OCI-LY1 (cell line): ENCODE results near the gene FOXB1.

Source experiments
- H2AFZ ChIP-seq: fragments of 200-600 bp; sonication (generic), shearing (Covaris generic); 2 replicates; pipeline ENCODE4 v1.6.0; 2014; ENCODE audit warnings: antibody characterized with exemption, mild to moderate bottlenecking, low read length
- H3F3A ChIP-seq: fragments of 200-600 bp; sonication (generic), shearing (Covaris generic); 2 replicates; pipeline ENCODE4 v1.6.0; 2014; ENCODE audit warnings: mild to moderate bottlenecking, antibody characterized with exemption, low read length, moderate library complexity; ENCODE audit not compliant: insufficient read depth
- H3K27ac ChIP-seq: fragments of 200-600 bp; sonication (generic); 2 replicates; pipeline ENCODE4 v1.5.1; 2014; ENCODE audit warnings: low read length, mixed run types, mild to moderate bottlenecking, low read depth; ENCODE audit not compliant: poor library complexity, severe bottlenecking
- H3K27me3 ChIP-seq: fragments of 200-600 bp; sonication (generic); 2 replicates; pipeline ENCODE4 v1.6.0; 2014; ENCODE audit warnings: antibody characterized with exemption, mild to moderate bottlenecking, low read length, moderate library complexity; ENCODE audit not compliant: insufficient read depth
- H3K36me3 ChIP-seq: fragments of 200-600 bp; sonication (generic); 2 replicates; pipeline ENCODE4 v1.6.1; 2014; ENCODE audit warnings: mild to moderate bottlenecking, antibody characterized with exemption, low read length, moderate library complexity, mixed read lengths; ENCODE audit not compliant: insufficient read depth
- H3K4me1 ChIP-seq: fragments of 200-600 bp; sonication (generic); 2 replicates; pipeline ENCODE4 v1.5.1; 2014; ENCODE audit warnings: mild to moderate bottlenecking, low read length, moderate library complexity; ENCODE audit not compliant: insufficient read depth, severe bottlenecking
- H3K4me2 ChIP-seq: fragments of 200-600 bp; sonication (generic), shearing (Covaris generic); 2 replicates; pipeline ENCODE4 v1.6.1; 2014; ENCODE audit warnings: low read length
- H3K4me3 ChIP-seq: fragments of 200-600 bp; sonication (generic); 2 replicates; pipeline ENCODE4 v1.5.1; 2014; ENCODE audit warnings: low read length, low read depth, mild to moderate bottlenecking, mixed read lengths; ENCODE audit not compliant: poor library complexity, severe bottlenecking
- H3K79me2 ChIP-seq: fragments of 200-600 bp; shearing (Covaris generic); 2 replicates; pipeline ENCODE4 v1.6.1; 2016; ENCODE audit warnings: mixed run types, low read length, mixed read lengths; ENCODE audit not compliant: insufficient read depth
- H3K9ac ChIP-seq: fragments of 200-600 bp; sonication (generic), shearing (Covaris generic); 2 replicates; pipeline ENCODE4 v1.6.1; 2014; ENCODE audit warnings: mild to moderate bottlenecking, low read length, mixed read lengths
- H3K9me2 ChIP-seq: fragments of 200-600 bp; sonication (generic), shearing (Covaris generic); 2 replicates; pipeline ENCODE4 v1.6.1; 2014; ENCODE audit warnings: low read depth, mild to moderate bottlenecking, low read length, mixed read lengths
- H3K9me3 ChIP-seq: fragments of 200-600 bp; shearing (Covaris generic); 2 replicates; pipeline ENCODE4 v1.6.1; 2014; ENCODE audit warnings: low read length, mixed read lengths
- H4K20me1 ChIP-seq: fragments of 200-600 bp; sonication (generic), shearing (Covaris generic); 2 replicates; pipeline ENCODE4 v1.6.0; 2016; ENCODE audit warnings: mild to moderate bottlenecking, low read length; ENCODE audit not compliant: insufficient read depth
- CTCF ChIP-seq: fragments of 200-600 bp; sonication (generic), shearing (Covaris generic); IDR thresholded peaks from 2 replicates; pipeline ENCODE4 v1.5.1; 2017; ENCODE audit warnings: mild to moderate bottlenecking, antibody characterized with exemption, low read length, moderate library complexity, mixed read lengths
- EZH2 ChIP-seq: fragments of 200-600 bp; sonication (generic), shearing (Covaris generic); IDR thresholded peaks from 2 replicates; pipeline ENCODE4 v1.8.0; 2017; ENCODE audit warnings: borderline replicate concordance, mixed run types, mild to moderate bottlenecking, antibody characterized with exemption, low read length, moderate library complexity, mixed read lengths

The FOXB1 gene

GRCh38 chr15:60047701-60048100 lies 43.6 kb downstream of the FOXB1 start:
- no peak overlapping the region for H3K4me2 ChIP-seq

GRCh38 chr15:60049948-60050347 lies 45.8 kb downstream of the FOXB1 start:
- Histone ChIP-seq H3K36me3 (no peaks in the 10 kb centered on the region), H3K9me2 (no peaks in the 10 kb centered on the region), H3K27ac (no peak overlapping the region), H2AFZ (no peak overlapping the region), H3K4me3 (no peak overlapping the region), H3K79me2 (no peaks in the 10 kb centered on the region), H4K20me1 (no peaks in the 10 kb centered on the region), H3F3A (no peaks in the 10 kb centered on the region), H3K4me2 (no peak overlapping the region), H3K27me3 (no peaks in the 10 kb centered on the region), H3K4me1 (no peaks in the 10 kb centered on the region), H3K9me3 (peaks cover 8% of the 10 kb centered on the region; the same call in 1 of the 2 replicates), H3K9ac (no peak overlapping the region)
- TF ChIP-seq CTCF (no peak), EZH2 (no peak)

More at GRCh38 chr15:60047701-60048100, 43.6 kb downstream of the FOXB1 start:
- H3K9ac ChIP-seq: no peak overlapping the region
- H3K36me3 ChIP-seq: no peaks in the 10 kb centered on the region
- no peaks in the 10 kb centered on the region for H3K9me2 ChIP-seq
- H3K4me3 ChIP-seq: no peak overlapping the region
- peaks cover 8% of the 10 kb centered on the region; the same call in 1 of the 2 replicates for H3K9me3 ChIP-seq
- no peak overlapping the region for H2AFZ ChIP-seq
- H3K4me1 ChIP-seq: no peaks in the 10 kb centered on the region
- H3F3A ChIP-seq: no peaks in the 10 kb centered on the region
- TF ChIP-seq EZH2 (no peak), CTCF (no peak)
- H4K20me1 ChIP-seq: no peaks in the 10 kb centered on the region
- H3K27me3 ChIP-seq: no peaks in the 10 kb centered on the region
- H3K27ac ChIP-seq: no peak overlapping the region
- H3K79me2 ChIP-seq: no peaks in the 10 kb centered on the region

GRCh38 chr15:60052796-60053195 lies 48.7 kb downstream of the FOXB1 start:
- no peaks in the 10 kb centered on the region for H3K36me3 ChIP-seq
- H3K9me2 ChIP-seq: no peaks in the 10 kb centered on the region
- TF ChIP-seq EZH2: no peak
- TF ChIP-seq CTCF: no peak
- H4K20me1 ChIP-seq: no peaks in the 10 kb centered on the region
- H2AFZ ChIP-seq: no peak overlapping the region
- H3K9me3 ChIP-seq: peaks cover 8% of the 10 kb centered on the region; the same call in 1 of the 2 replicates
- H3K79me2 ChIP-seq: no peaks in the 10 kb centered on the region
- no peak overlapping the region for H3K4me2 ChIP-seq
- H3K27ac ChIP-seq: no peak overlapping the region
- H3K27me3 ChIP-seq: no peaks in the 10 kb centered on the region
- no peaks in the 10 kb centered on the region for H3F3A ChIP-seq
- no peaks in the 10 kb centered on the region for H3K4me1 ChIP-seq
- no peak overlapping the region for H3K9ac ChIP-seq
- H3K4me3 ChIP-seq: no peak overlapping the region
